DMS153 treated with DMSO at 0.1 percent for 48 hours (cell line): ENCODE data around the gene GPHA2.
A peak's percentile ranks its signal among the peaks of the same experiment; 100 is the strongest.

ENCODE experiments used
- DNase-seq: peaks from one replicate; lab custom pipeline; 2025; ENCODE audit not compliant: unreplicated experiment; lab: John Stamatoyannopoulos, UW

The GPHA2 gene

DNA sequence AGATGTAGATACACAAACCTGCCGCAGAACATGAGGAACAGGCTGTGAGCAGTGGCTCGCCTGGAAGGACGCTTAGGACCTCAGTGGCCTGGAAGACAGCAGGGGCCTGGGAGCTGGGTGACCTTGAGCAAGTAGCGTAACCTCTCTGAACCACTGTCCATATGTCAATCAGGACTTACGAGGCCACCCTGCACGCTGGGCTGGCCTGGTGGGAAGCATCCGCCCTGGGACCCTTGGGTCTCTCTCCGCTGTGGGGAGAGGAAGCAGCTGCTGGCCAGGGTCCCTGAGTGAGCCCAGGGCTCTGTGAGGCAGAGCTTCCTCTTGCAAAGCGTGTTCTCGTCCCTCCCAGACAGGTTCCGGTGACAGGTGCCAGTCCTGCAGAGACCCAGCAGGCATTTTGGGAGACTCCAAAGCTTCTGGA is 43.3 kb downstream of the GPHA2 start:
- DNase-seq, result no peak

- DNase-seq, result no peak
Measured at GRCh38 chr11:64891880-64892279, 43.8 kb downstream of the GPHA2 start.

DNA sequence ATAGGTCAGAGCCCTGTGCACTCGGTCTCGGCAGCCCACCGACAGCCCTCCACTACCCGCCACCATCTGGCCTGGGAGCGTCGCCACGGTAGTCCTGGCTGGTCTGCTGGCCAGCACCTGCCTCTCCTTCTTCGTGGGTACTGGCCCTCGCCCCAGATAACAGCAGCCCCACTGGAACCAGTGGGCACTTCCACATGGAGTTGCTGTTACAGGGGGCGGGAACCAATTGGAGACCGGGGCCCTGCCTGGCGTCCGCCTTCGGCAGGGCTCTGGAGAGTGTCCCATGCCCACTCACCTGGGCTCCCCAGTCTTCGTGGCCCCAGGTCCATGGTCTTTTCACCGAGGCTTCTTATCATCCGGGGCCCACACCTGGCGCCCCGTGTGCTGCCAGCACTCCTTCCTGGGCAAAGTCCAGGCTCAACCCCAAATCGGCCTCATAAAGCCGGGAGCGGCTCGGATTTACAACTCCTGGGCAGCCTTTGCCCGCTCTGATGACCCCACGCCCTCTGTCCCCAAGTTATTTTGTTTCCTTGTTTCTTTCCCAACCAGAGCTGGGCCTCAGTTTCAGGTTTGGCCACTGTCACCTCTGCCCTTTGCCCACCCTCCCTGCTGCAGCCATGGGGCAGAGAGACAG is 44.4 kb downstream of the GPHA2 start:
- no peak for DNase-seq

DNA sequence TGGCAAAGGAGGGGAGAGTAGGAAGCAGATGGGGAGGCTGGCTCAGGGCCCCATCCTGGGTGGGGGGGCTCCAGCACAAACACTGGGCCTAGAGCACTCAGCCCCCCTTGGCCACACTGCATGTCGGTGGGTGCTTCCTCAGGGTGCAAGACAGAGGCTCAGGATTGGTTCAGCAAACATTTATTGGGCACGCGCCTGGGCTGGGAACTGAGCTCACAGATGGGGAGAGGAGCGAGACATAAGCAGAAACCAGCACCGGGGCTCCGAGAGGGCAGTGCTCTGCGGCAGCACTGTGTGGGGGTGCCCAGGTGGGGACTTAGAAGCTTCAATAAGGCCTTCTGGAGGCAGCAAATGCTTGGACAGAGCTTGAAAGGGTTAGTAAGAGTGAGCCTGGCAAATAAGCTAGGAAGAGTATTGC is 45.2 kb downstream of the GPHA2 start:
- DNase-seq, result no peak

DNA sequence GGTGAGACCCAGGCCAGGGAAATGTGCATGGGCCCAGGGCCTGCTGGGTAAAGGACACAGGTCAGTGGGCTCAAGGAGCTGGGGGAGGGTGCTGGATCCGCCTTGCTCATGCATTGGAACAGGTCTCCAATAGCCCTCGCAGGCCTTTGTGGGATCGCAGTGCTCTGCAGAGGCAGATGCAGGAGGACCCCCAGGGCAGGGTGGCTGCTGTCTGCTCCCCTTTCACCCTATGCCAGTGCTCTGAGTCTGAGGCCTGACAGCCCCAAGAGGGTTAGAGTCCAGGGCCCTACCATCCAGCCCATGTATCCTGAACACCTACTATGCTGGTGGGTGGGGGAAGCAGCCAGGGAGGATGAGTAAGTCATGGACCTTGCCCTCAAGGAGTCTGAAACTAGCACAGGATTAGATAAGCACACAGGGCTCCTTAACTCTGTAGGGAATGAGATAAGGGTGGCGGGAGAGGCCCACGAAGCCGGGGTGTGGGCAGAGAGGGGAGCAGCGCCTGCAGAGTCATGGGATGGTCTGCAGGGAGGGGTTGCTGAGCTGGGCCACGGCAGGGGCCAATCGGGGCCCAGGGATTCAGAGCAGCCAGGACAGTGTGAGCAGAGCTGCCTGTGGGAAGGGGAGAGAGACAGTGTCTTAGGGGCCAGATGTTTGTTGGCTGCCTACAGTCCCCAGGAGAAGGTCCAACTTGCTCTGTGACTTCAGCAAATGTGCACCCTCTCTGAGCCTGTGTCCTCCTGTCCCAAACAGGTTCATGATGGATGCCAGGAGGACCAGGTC is 46.8 kb downstream of the GPHA2 start:
- no peak for DNase-seq

GRCh38 chr11:64888406-64888728 is 47.3 kb downstream of the GPHA2 start:
- DNase-seq, result no peak

DNA sequence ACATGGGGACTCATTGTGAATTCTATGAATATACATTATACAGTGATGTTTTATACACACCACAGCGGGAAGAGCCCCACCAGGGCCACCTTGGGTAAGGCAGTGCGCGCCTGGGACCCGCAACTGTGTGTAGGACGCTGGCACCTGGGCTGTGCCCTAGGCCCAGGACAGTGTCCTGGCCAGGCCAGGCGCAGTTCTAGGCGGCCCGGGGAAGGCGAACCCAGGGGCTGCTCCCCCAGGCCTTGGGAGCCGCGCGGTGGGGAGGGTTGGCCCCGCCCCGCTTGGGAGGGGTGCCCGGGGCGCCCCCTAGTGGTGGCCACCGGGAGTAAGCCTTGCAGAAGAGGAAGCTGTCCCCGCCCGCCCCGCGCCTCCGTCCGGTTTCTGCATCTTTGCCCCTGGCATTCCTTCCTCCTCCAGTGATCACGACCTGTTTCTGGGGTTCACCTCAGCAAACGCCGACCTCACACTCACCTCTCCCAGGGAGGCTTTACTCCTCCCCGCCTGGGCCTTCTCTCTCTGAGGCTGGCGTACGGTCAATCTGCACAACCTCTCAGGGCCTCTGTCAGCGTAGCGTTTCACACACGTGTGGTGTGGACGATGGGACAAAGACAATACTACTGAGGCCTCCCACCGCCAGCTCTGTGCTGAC is 47.8 kb downstream of the GPHA2 start:
- peak; percentile 54 for DNase-seq

DNA sequence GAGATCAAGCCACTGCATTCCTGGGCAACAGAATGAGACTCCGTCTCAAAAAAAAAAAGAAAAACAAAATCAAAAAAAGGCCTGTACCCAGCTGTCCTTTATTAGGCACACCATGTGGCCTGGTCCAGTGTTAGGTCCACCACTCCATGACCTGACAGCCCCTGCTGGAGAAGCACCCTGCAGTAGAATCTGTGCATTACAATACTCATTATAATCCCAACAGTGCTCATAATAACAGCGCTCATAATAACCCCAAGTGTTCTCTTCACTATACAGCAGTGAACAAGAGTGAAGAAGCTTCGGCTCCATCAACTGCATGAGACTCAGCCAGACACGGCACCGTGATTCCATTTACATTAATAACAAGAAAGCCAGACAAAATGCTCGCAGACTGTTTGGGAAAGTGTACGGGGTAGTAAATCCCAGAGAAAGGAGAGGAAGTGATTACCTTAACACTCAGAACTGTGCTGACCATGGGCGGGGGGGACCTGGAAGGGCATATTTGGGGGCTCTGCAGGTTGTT is 48.4 kb downstream of the GPHA2 start:
- no peak for DNase-seq

- DNase-seq, result peak; percentile 15
Measured at GRCh38 chr11:64885367-64886286, 50.1 kb downstream of the GPHA2 start.
